T-helper 2 cell treated with Interferon-gamma antibody and Interleukin-4, amounts not matched to agents 100 ng/mL and 5 ng/mL, for 36 hours (primary cell): Measurements from ENCODE around the gene LATS2. TPM values are rescaled to one million over a fixed set of nuclear protein-coding genes. Genes with fewer than 3 reads are reported as not detected.

Source experiments
- intact Hi-C: fragments of 100-400 bp; cut with micrococcal nuclease; formaldehyde crosslinking; loops from one replicate; pipeline ENCODE4 v1.15.1; 2023
- total RNA-seq: library from RNA; stranded (reverse); gene quantifications from 2 replicates; pipeline ENCODE4 v1.2.3, GENCODE V29; 2022

Gene LATS2
- total RNA-seq, result 1.1 and 2.2 TPM in 2 replicates

GRCh38 chr13:21061029-21061763 lies at the start of gene LATS2:
Gene LATS2 (minus strand): TSS chr13:21061586. CDS start chr13:21046026, 15,560 bp downstream.
- intact Hi-C loops, result loop anchor here (5.0 kb wide), 1 partner anchor 119 kb away; no protein-coding TSS in a partner anchor

- intact Hi-C loops, result no loop called here
These were observed 47.8 kb upstream of the LATS2 start for GRCh38 chr13:21109168-21109567.

- intact Hi-C loops, result no loop called here
These were observed 44.7 kb upstream of the LATS2 start for GRCh38 chr13:21106089-21106488.

DNA sequence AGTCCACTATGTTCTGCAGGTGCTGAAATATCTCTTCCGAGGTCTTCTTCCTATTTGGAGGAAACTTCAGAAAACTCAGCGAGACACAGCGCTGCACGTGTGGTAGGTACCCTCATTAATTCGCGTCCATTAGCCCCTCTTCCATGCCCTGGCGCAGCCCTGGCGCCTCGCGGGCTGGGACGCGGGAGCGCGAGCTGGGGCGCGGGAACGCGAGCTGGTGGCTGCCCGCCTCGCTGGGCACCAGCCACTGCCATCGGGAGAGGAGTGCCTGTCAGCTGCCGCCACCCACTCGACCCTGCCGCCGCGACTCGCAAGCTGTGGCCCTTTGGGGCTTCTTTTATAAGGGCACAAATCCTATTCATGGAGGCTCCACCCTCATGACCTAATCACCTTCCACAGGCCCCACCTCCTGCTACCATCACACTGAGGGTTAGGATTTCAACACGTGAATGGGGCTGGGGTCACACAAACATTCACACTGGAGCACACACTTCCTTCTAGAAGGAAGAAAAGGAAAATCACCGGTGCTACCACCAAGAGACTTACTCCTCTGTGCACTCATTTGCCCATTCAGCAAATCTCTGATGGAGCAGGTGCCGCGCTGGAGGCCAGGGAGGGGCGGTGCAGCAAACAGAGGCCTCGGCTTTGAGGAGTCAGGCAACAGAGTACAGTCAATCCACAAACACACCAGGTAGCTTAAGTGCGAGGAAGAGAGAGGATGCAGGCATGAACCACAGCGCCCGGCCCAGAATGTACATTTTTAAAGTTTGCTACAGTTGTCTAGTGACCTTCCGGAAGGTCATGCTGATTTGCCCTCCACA lies 43.0 kb upstream of the LATS2 start:
- intact Hi-C loops, result no loop called here

DNA sequence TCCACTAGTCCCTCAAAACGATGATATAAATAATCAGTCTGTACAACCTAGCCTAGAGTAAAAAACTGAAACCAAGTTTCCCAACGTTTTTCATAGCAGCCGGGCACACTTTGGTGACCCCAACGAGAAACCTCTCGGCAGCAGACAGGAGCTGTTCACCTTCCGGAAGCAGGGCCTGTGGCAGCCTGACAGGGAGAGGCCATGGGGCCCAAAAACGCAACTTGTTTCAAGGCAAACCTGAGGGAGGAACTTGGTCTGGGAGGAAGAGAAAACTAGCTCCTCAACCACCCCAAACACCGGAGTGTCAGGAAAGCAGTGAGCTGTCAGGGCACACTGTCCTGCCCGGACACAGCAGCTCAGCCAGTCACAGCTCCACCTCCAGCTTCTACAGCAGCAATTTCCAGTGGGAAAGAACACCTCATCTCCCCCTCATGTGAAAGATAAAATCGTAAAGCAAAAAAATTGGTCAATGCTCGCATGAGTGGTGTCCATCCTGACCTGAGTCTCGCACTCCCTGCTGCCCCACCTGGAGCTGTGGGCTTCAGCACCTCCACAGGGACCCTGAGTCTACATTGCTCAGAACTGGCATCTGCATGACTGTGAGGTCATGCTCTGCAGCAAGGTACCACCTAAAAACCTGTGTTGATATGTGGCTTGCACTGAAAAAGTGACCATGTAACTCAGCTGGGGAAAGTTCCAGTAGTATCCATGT lies 40.6 kb upstream of the LATS2 start:
- intact Hi-C loops, result no loop called here

GRCh38 chr13:21100994-21101757 lies 39.8 kb upstream of the LATS2 start:
- intact Hi-C loops, result no loop called here

DNA sequence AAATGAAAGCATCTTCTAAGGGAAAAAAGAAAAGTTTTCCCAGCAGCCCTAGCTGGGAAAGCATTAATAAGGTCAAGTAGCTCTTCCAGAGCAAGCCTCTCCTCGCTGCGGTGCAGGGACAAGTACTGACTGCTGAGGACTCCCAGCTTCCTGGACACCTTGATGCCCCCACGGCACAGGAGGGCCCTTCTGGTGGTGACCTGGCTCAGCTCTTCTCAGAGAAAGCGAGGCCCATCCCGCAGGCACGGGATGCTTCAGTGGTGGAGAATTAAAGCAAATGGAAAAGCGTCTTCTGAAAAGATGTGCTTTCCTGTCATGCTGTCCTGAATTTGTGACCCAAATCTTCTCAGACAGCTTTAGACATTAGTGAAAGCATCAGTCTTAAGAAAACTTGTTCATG lies 38.8 kb upstream of the LATS2 start:
- intact Hi-C loops, result no loop called here

- intact Hi-C loops, result no loop called here
These were observed 33.9 kb upstream of the LATS2 start for GRCh38 chr13:21095311-21095710.

GRCh38 chr13:21089830-21090229 lies 28.4 kb upstream of the LATS2 start:
- intact Hi-C loops, result no loop called here

DNA sequence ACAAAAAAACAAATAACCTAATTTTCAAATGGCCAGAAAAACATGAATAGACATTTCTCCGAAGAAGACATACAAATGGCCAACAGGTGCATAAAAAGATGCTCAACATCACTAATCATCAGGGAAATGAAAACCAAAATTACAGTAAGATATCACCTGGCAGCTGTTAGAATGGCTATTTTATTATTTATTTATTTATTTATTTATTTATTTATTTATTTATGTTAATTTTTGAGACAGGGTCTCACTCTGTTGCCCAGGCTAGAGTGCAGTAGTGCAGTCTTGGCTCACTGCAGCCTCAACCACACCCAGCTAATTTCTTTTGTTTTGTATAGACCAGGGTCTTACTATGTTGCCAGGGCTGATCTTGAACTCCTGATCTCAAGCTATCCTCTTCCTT lies 27.1 kb upstream of the LATS2 start:
- intact Hi-C loops, result no loop called here

DNA sequence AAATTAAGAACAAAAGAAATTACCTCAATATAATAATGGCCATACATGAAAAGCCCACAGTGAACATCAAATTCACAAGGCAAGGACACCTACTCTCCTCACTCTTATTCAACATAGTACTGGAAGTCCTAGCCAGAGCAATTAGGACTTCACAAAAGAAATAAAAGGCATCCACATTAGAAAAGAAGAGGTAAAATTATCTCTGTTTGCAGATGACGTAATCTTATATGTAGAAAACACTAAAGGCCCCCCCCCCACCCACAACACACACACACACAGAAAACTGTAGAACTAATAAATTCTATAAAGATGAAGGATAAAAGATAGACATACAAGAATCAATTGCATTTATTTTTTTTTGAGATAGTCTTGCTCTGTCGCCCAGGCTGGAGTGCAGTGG lies 25.5 kb upstream of the LATS2 start:
- intact Hi-C loops, result no loop called here

DNA sequence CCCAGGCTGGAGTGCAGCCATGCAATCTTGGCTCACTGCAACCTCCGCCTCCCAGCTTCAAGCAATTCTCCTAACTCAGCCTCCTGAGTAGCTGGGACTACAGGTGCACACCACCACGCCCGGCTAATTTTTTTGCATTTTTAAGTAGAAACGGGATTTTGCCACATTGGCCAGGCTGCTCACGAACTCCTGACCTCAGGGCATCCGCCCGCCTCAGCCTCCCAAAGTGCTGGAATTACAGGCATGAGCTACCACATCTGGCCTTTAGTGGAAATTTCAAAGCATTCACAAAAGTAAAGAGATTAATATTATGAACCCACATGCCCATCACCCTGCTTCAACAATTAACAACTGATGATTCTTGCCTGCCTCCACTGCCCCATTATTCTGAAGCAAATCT lies 20.5 kb upstream of the LATS2 start:
- intact Hi-C loops, result no loop called here

GRCh38 chr13:21080593-21080891 lies 19.2 kb upstream of the LATS2 start:
- intact Hi-C loops, result no loop called here

GRCh38 chr13:21079761-21080592 lies 18.6 kb upstream of the LATS2 start:
- intact Hi-C loops, result no loop called here

DNA sequence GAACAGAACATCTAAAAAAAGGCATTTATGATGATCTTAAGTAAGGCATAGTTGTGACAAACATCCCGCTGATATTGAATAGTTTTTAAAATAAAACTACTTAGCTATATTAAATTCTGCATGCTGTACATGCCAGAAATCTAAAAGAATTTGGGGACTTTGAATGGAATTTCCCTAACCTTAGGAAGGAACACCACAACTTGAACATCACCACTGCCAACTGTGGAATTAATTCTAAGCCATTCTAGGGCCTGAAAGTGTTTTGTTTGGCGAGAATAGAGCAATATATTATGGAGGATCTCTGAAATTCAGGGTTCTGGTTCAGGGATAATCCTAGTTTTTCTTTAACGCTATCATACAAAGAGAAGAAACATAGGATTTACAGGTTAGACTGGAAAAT lies 17.8 kb upstream of the LATS2 start:
- intact Hi-C loops, result no loop called here

GRCh38 chr13:21078501-21078900 lies 17.1 kb upstream of the LATS2 start:
- intact Hi-C loops, result no loop called here

GRCh38 chr13:21077788-21078353 lies 16.5 kb upstream of the LATS2 start:
- intact Hi-C loops, result no loop called here

- intact Hi-C loops, result no loop called here
These were observed 15.8 kb upstream of the LATS2 start for GRCh38 chr13:21077076-21077787.

- intact Hi-C loops, result no loop called here
These were observed 14.9 kb upstream of the LATS2 start for GRCh38 chr13:21076253-21076652.
